Fibroblast of the conjunctiva (primary cell): Measurements from ENCODE around the gene SLC39A11.
"Not testable (repeated sequence)": the region's sequence is repeated elsewhere in the genome, so short reads cannot be mapped to it uniquely, and the experiment has no call there.

Experiments used
- DNase-seq: peaks from one replicate; pipeline ENCODE4 v3.0.0-alpha.2; 2010; ENCODE audit warnings: low read depth

SLC39A11 gene

GRCh38 chr17:72714357-72714966, 378.0 kb downstream of the SLC39A11 start:
- DNase-seq, result no peak

- DNase-seq, result no peak
Observed at GRCh38 chr17:72713701-72714100, 378.8 kb downstream of the SLC39A11 start.

- no peak for DNase-seq
Observed at GRCh38 chr17:72711521-72712310, 380.8 kb downstream of the SLC39A11 start.

- DNase-seq, result no peak
Observed at GRCh38 chr17:72710834-72711233, 381.7 kb downstream of the SLC39A11 start.

- no peak for DNase-seq
Observed at GRCh38 chr17:72710202-72710601, 382.3 kb downstream of the SLC39A11 start.

- not testable (repeated sequence) for DNase-seq
Observed at GRCh38 chr17:72708682-72709081, 383.8 kb downstream of the SLC39A11 start.

- no peak for DNase-seq
Observed at GRCh38 chr17:72707881-72708280, 384.6 kb downstream of the SLC39A11 start.

GRCh38 chr17:72706396-72706981, 386.0 kb downstream of the SLC39A11 start:
- no peak for DNase-seq

- no peak for DNase-seq
Observed at GRCh38 chr17:72705905-72706395, 386.5 kb downstream of the SLC39A11 start.

- DNase-seq, result no peak
Observed at GRCh38 chr17:72702998-72703397, 389.5 kb downstream of the SLC39A11 start.

- peak; percentile 28 for DNase-seq
Observed at GRCh38 chr17:72702136-72702735, 390.3 kb downstream of the SLC39A11 start.

GRCh38 chr17:72700226-72700625, 392.3 kb downstream of the SLC39A11 start:
- no peak for DNase-seq

GRCh38 chr17:72699545-72699944, 392.9 kb downstream of the SLC39A11 start:
- peak; percentile 14 for DNase-seq

- DNase-seq, result no peak
Observed at GRCh38 chr17:72697602-72698146, 394.8 kb downstream of the SLC39A11 start.

GRCh38 chr17:72696721-72697120, 395.8 kb downstream of the SLC39A11 start:
- no peak for DNase-seq

- DNase-seq, result no peak
Observed at GRCh38 chr17:72696156-72696555, 396.3 kb downstream of the SLC39A11 start.

- no peak for DNase-seq
Observed at GRCh38 chr17:72693956-72694355, 398.5 kb downstream of the SLC39A11 start.

- no peak for DNase-seq
Observed at GRCh38 chr17:72693151-72693878, 399.2 kb downstream of the SLC39A11 start.

GRCh38 chr17:72692676-72693075, 399.8 kb downstream of the SLC39A11 start:
- no peak for DNase-seq

GRCh38 chr17:72691586-72691985, 400.9 kb downstream of the SLC39A11 start:
- no peak for DNase-seq

- DNase-seq, result no peak
Observed at GRCh38 chr17:72691017-72691416, 401.5 kb downstream of the SLC39A11 start.

- DNase-seq, result no peak
Observed at GRCh38 chr17:72687886-72688285, 404.6 kb downstream of the SLC39A11 start.
